Neural cell (in vitro differentiated cells): ENCODE data around the gene KCNJ4. TPM values are rescaled to one million over a fixed set of nuclear protein-coding genes. Genes with fewer than 3 reads are reported as not detected.

Experiments
- H2AFZ ChIP-seq: fragments of 200-600, 300-800 bp; sonication (generic), shearing (Covaris generic); 2 replicates; pipeline ENCODE4 v1.6.0; 2014; ENCODE audit warnings: low read depth, mild to moderate bottlenecking, antibody characterized with exemption, low read length, moderate library complexity
- H3F3A ChIP-seq: fragments of 200-600 bp; shearing (Covaris generic); 2 replicates; pipeline ENCODE4 v1.6.1; 2016; ENCODE audit warnings: mild to moderate bottlenecking, moderate library complexity, mixed read lengths, antibody characterized with exemption, low read length; ENCODE audit not compliant: insufficient read depth, poor library complexity, severe bottlenecking
- H3K27ac ChIP-seq: fragments of 200-600, 300-800 bp; sonication (generic), shearing (Covaris generic); 2 replicates; pipeline ENCODE4 v1.5.1; 2014; ENCODE audit warnings: mild to moderate bottlenecking, low read length, moderate library complexity
- H3K27me3 ChIP-seq: fragments of 300-800, 200-600 bp; sonication (generic), shearing (Covaris generic); 2 replicates; pipeline ENCODE4 v1.6.0; 2014; ENCODE audit warnings: mild to moderate bottlenecking, low read depth, low read length, moderate library complexity; ENCODE audit not compliant: insufficient read depth
- H3K36me3 ChIP-seq: fragments of 300-800, 200-600 bp; sonication (generic), shearing (Covaris generic); 2 replicates; pipeline ENCODE4 v1.5.1; 2014; ENCODE audit warnings: mild to moderate bottlenecking, antibody characterized with exemption, low read length, moderate library complexity; ENCODE audit not compliant: insufficient read depth
- H3K4me2 ChIP-seq: fragments of 300-800, 200-600 bp; sonication (generic), shearing (Covaris generic); 2 replicates; pipeline ENCODE4 v1.6.0; 2014; ENCODE audit warnings: mild to moderate bottlenecking, low read length
- H3K4me3 ChIP-seq: fragments of 300-800, 200-600 bp; sonication (generic), shearing (Covaris generic); 2 replicates; pipeline ENCODE4 v1.5.1; 2014; ENCODE audit warnings: mild to moderate bottlenecking, low read length, moderate library complexity
- H3K79me2 ChIP-seq: fragments of 200-600 bp; shearing (Covaris generic); replicated peaks from 2 replicates; pipeline ENCODE4 v1.6.0; 2014; ENCODE audit warnings: mild to moderate bottlenecking, low read length, moderate library complexity; ENCODE audit not compliant: insufficient read depth
- H3K9ac ChIP-seq: fragments of 300-800, 200-600 bp; sonication (generic), shearing (Covaris generic); 2 replicates; pipeline ENCODE4 v1.6.1; 2016; ENCODE audit warnings: mild to moderate bottlenecking, low read length, mixed read lengths
- H3K9me2 ChIP-seq: fragments of 200-600 bp; shearing (Covaris generic); 2 replicates; pipeline ENCODE4 v1.6.1; 2016; ENCODE audit warnings: mild to moderate bottlenecking, low read length, mixed read lengths; ENCODE audit not compliant: insufficient read depth
- H3K9me3 ChIP-seq: fragments of 200-600, 300-800 bp; sonication (generic), shearing (Covaris generic); 2 replicates; pipeline ENCODE4 v1.6.1; 2016; ENCODE audit warnings: mild to moderate bottlenecking, mixed run types, low read length, moderate library complexity, mixed read lengths
- H4K20me1 ChIP-seq: fragments of 200-600 bp; shearing (Covaris generic); 2 replicates; pipeline ENCODE4 v1.6.1; 2016; ENCODE audit warnings: mild to moderate bottlenecking, mixed run types; ENCODE audit not compliant: insufficient read depth
- CTCF ChIP-seq: fragments of 450-650 bp; IDR thresholded peaks from 2 replicates; pipeline ENCODE4 v1.5.1; 2014; ENCODE audit warnings: antibody characterized with exemption, mild to moderate bottlenecking, moderate library complexity; ENCODE audit not compliant: poor library complexity, severe bottlenecking
- EP300 ChIP-seq: fragments of 450-650 bp; conservative IDR thresholded peaks from 2 replicates; pipeline ENCODE4 v1.6.1; 2014; ENCODE audit warnings: antibody characterized with exemption, mild to moderate bottlenecking, moderate library complexity; ENCODE audit not compliant: poor library complexity, severe bottlenecking
- EZH2 ChIP-seq: fragments of 200-600, 300-800 bp; shearing (Covaris generic), sonication (generic); IDR thresholded peaks from 2 replicates; pipeline ENCODE4 v1.6.1; 2014; ENCODE audit warnings: antibody characterized with exemption, low read length, borderline replicate concordance, mild to moderate bottlenecking; ENCODE audit not compliant: insufficient read depth, poor library complexity, severe bottlenecking
- MXI1 ChIP-seq: fragments of 450-650 bp; conservative IDR thresholded peaks from 2 replicates; pipeline ENCODE4 v1.6.1; 2014; ENCODE audit warnings: antibody characterized with exemption, mild to moderate bottlenecking; ENCODE audit not compliant: poor library complexity, severe bottlenecking
- POLR2AphosphoS5 ChIP-seq: IDR thresholded peaks from 2 replicates; pipeline ENCODE4 v1.6.1; 2012
- RAD21 ChIP-seq: fragments of 450-650 bp; conservative IDR thresholded peaks from 2 replicates; pipeline ENCODE4 v1.6.1; 2014; ENCODE audit warnings: antibody characterized with exemption, mild to moderate bottlenecking, moderate library complexity
- REST ChIP-seq: IDR thresholded peaks from 2 replicates; pipeline ENCODE4 v1.6.1; 2012; ENCODE audit warnings: borderline replicate concordance
- SMC3 ChIP-seq: fragments of 450-650 bp; conservative IDR thresholded peaks from 2 replicates; pipeline ENCODE4 v1.6.1; 2014; ENCODE audit warnings: antibody characterized with exemption, mild to moderate bottlenecking, moderate library complexity; ENCODE audit not compliant: poor library complexity
- TAF1 ChIP-seq: IDR thresholded peaks from 2 replicates; pipeline ENCODE4 v1.6.1; 2012; ENCODE audit warnings: low read depth
- polyA plus RNA-seq: library from polyadenylated mRNA; depleted of rRNA; stranded (reverse); fragments of >200 nt; gene quantifications from 2 replicates; pipeline ENCODE4 v1.2.3, GENCODE V29; 2014

KCNJ4 gene
- polyA plus RNA-seq, 1 donor from 2014 or later: 1.7 TPM

GRCh38 chr22:38414009-38414395, 41.0 kb downstream of the KCNJ4 start:
- Histone ChIP-seq H3K79me2 (no peaks in the 10 kb centered on the region), H3K27me3 (no peaks in the 10 kb centered on the region), H3K9me3 (no peaks in the 10 kb centered on the region), H3K4me2 (no peak overlapping the region), H4K20me1 (no peaks in the 10 kb centered on the region), H3K9ac (no peak overlapping the region), H3K9me2 (no peaks in the 10 kb centered on the region), H3F3A (no peaks in the 10 kb centered on the region), H3K36me3 (no peaks in the 10 kb centered on the region), H2AFZ (no peak overlapping the region), H3K4me3 (no peak overlapping the region), H3K27ac (no peak overlapping the region)
- TF ChIP-seq RAD21 (no peak), REST (no peak), TAF1 (no peak), SMC3 (no peak), MXI1 (no peak), POLR2AphosphoS5 (no peak), EP300 (no peak), CTCF (no peak)

- no peak overlapping the region for H3K4me3 ChIP-seq
- H3K9me3 ChIP-seq: no peaks in the 10 kb centered on the region
- H3K27ac ChIP-seq: no peak overlapping the region
- no peaks in the 10 kb centered on the region for H3K36me3 ChIP-seq
- H3K9ac ChIP-seq: no peak overlapping the region
- H3K9me2 ChIP-seq: no peaks in the 10 kb centered on the region
- no peaks in the 10 kb centered on the region for H3F3A ChIP-seq
- H4K20me1 ChIP-seq: no peaks in the 10 kb centered on the region
- no peak overlapping the region for H2AFZ ChIP-seq
- H3K4me2 ChIP-seq: no peak overlapping the region
- no peaks in the 10 kb centered on the region for H3K27me3 ChIP-seq
- TF ChIP-seq CTCF (no peak), EZH2 (no peak), EP300 (no peak)
- H3K79me2 ChIP-seq: no peaks in the 10 kb centered on the region
Observed at GRCh38 chr22:38413085-38414008, 41.7 kb downstream of the KCNJ4 start.
